C4-2B (cell line): ENCODE measurements around the gene KCND1.

Experiments
- ZFX ChIP-seq: fragments of 450-650 bp; IDR thresholded peaks from 2 replicates; pipeline ENCODE4 v1.6.1; 2017
- TF ChIP-seq, protein P1 (sequence below): fragments of 450-650 bp; conservative IDR thresholded peaks from 2 replicates; pipeline ENCODE4 v1.5.1; 2017; ENCODE audit warnings: mild to moderate bottlenecking

DNA sequence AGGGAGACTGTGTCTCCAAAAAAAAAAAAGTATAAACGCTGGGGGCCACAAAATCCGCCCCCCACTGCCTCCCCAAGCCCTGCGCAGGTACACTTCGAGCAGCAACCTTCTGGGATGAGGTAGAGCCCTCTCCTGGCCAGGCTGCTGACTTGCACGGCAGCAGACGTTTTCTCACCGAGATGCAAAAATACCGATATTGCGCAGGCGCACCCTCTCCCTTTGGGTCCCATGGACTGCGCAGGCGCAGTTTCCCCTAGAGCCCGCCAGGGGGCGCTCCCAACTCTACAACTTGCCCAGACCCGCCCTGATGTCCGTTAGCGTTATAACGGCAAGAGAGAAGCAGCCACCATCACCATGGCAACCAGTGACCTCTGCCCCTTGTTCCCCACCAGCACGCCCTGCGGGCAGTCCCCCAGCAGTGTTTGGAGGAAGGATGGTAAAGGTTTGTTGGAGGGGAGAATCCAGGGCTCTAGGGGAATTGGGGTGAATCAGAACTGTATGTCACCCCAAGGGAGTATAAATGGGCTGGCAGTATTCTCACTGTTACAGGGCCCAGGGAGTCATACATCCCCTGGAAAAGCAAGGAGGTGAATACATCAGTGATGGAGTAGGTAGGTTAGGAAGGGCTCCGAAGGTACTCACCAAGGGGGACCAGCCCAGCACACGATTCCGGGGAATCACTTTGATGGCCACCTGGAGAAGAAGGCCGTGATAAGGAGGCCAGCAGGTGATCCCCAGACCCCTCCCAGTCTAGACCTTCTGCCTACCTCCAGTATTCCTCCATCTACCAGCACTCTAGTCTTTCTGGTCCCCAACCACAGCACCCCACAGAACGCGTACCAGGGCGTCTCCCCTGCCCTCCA is 54.3 kb downstream of the KCND1 start:
- TF ChIP-seq, protein P1, sequence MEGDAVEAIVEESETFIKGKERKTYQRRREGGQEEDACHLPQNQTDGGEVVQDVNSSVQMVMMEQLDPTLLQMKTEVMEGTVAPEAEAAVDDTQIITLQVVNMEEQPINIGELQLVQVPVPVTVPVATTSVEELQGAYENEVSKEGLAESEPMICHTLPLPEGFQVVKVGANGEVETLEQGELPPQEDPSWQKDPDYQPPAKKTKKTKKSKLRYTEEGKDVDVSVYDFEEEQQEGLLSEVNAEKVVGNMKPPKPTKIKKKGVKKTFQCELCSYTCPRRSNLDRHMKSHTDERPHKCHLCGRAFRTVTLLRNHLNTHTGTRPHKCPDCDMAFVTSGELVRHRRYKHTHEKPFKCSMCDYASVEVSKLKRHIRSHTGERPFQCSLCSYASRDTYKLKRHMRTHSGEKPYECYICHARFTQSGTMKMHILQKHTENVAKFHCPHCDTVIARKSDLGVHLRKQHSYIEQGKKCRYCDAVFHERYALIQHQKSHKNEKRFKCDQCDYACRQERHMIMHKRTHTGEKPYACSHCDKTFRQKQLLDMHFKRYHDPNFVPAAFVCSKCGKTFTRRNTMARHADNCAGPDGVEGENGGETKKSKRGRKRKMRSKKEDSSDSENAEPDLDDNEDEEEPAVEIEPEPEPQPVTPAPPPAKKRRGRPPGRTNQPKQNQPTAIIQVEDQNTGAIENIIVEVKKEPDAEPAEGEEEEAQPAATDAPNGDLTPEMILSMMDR, result peak; percentile 95
- TF ChIP-seq ZFX, result no peak
